Brain microvascular endothelial cell (primary cell): ENCODE data around the gene GCSAML.

Experiments
- DNase-seq: peaks from one replicate; pipeline ENCODE4 v3.0.0-alpha.2; 2020
- H3K27ac ChIP-seq: fragments of 250-450 bp; sonication (Bioruptor Pico); 2 replicates; pipeline ENCODE4 v1.5.1; 2020; ENCODE audit warnings: mild to moderate bottlenecking, moderate library complexity
- H3K27me3 ChIP-seq: fragments of 250-450 bp; sonication (Bioruptor Pico); replicated peaks from 2 replicates; pipeline ENCODE4 v1.5.1; 2020; ENCODE audit warnings: mild to moderate bottlenecking
- H3K36me3 ChIP-seq: fragments of 250-450 bp; sonication (Bioruptor Pico); replicated peaks from 2 replicates; pipeline ENCODE4 v1.5.1; 2020; ENCODE audit warnings: mild to moderate bottlenecking
- H3K4me3 ChIP-seq: 2 replicates; pipeline ENCODE4 v1.5.1; 2011; ENCODE audit warnings: low read depth, mild to moderate bottlenecking, control low read depth, low read length, moderate library complexity
- in situ Hi-C: cut with HindIII; loops from 2 replicates; pipeline ENCODE4 v1.10.0; 2017; ENCODE audit warnings: low sequenced_read_pairs, low pct_ligation_motif_present
- TF ChIP-seq, protein P1 (sequence below): IDR thresholded peaks from 2 replicates; pipeline ENCODE4 v1.5.1; 2011; ENCODE audit warnings: low read depth, mild to moderate bottlenecking, moderate library complexity, low read length, control low read depth, inconsistent platforms; ENCODE audit errors: missing control alignments

The GCSAML gene

DNA sequence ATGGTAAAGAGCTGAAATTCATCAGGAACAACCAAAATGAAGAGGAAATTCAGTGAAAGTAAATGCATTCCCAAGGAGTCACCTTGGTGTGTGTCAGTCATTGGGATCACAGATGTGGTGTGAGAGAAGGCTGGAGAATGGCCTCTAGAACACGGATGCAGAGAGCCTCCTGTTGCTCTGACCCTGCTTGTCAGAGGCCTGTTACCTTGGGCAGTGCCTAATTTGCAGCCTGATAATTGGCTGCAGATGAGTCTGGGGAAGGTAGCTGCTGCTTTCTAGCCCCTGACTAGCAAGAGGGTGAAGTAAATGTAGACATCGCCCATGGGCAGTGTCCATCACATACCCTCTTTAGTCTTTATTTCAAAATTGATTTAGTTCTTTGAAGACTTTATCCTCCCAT is 3.3 kb downstream of the GCSAML start:
- H3K4me3 ChIP-seq = no peak overlapping the region
- H3K27me3 ChIP-seq = no peaks in the 10 kb centered on the region
- in situ Hi-C loops = no loop called here
- no peak for DNase-seq
- H3K36me3 ChIP-seq = no peaks in the 10 kb centered on the region
- TF ChIP-seq, protein P1, sequence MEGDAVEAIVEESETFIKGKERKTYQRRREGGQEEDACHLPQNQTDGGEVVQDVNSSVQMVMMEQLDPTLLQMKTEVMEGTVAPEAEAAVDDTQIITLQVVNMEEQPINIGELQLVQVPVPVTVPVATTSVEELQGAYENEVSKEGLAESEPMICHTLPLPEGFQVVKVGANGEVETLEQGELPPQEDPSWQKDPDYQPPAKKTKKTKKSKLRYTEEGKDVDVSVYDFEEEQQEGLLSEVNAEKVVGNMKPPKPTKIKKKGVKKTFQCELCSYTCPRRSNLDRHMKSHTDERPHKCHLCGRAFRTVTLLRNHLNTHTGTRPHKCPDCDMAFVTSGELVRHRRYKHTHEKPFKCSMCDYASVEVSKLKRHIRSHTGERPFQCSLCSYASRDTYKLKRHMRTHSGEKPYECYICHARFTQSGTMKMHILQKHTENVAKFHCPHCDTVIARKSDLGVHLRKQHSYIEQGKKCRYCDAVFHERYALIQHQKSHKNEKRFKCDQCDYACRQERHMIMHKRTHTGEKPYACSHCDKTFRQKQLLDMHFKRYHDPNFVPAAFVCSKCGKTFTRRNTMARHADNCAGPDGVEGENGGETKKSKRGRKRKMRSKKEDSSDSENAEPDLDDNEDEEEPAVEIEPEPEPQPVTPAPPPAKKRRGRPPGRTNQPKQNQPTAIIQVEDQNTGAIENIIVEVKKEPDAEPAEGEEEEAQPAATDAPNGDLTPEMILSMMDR = no peak
- H3K27ac ChIP-seq = no peak overlapping the region

- in situ Hi-C loops = no loop called here
These were observed 9.2 kb downstream of the GCSAML start for GRCh38 chr1:247557926-247558674.

DNA sequence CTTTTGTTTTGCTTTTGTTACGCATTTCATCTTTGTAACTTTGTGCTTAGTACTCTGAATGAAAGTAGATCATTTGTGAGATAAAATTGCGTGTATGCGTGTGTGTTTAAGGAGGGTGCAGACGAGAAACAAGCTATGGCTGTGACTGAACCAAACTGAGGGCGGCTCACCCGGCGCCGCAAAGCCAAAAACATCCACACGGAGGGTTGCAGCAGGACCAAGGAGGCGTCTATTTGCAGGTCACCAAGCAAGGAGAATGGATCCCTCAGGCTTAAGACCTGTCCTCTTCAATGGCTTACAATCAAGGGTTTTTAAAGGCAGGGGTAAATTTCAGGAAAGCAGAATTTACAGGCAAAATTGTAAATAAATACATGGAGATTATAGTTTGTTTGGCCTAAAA is 12.8 kb downstream of the GCSAML start:
- TF ChIP-seq, protein P1 = no peak
- Histone ChIP-seq H3K36me3 (no peaks in the 10 kb centered on the region), H3K4me3 (no peak overlapping the region), H3K27ac (no peak overlapping the region), H3K27me3 (no peaks in the 10 kb centered on the region)
- in situ Hi-C loops = no loop called here
- DNase-seq = no peak

More at GRCh38 chr1:247557926-247558674, 9.2 kb downstream of the GCSAML start:
- H3K4me3 ChIP-seq = no peak overlapping the region
- no peaks in the 10 kb centered on the region for H3K27me3 ChIP-seq
- H3K36me3 ChIP-seq = no peaks in the 10 kb centered on the region
- DNase-seq = no peak
- TF ChIP-seq, protein P1 = no peak
- no peak overlapping the region for H3K27ac ChIP-seq

GRCh38 chr1:247562198-247562597 is 13.3 kb downstream of the GCSAML start:
- no peak for DNase-seq
- TF ChIP-seq, protein P1 = no peak
- Histone ChIP-seq H3K36me3 (no peaks in the 10 kb centered on the region), H3K27ac (no peak overlapping the region), H3K4me3 (no peak overlapping the region), H3K27me3 (no peaks in the 10 kb centered on the region)
- in situ Hi-C loops = no loop called here

DNA sequence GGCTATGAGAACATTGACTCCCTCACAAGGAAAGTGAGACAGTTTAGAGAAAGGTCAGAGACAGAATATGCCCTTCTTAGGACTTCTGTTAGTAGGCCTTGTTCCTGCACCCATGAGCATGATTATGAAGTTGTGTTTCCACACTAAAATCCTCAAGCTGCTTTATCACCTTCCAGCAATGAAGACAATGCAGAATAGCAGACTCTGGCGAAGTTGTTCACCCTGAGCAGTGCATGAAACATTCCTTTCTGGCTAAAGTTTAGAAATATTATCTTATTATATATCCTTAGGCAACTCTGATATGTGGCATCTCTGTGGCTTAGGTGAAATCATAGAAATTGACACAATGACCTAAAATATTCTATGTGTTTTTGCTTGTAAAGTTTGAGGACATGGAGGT is 25.3 kb downstream of the GCSAML start:
- TF ChIP-seq, protein P1 = no peak
- in situ Hi-C loops = no loop called here
- H3K27me3 ChIP-seq = no peaks in the 10 kb centered on the region

DNA sequence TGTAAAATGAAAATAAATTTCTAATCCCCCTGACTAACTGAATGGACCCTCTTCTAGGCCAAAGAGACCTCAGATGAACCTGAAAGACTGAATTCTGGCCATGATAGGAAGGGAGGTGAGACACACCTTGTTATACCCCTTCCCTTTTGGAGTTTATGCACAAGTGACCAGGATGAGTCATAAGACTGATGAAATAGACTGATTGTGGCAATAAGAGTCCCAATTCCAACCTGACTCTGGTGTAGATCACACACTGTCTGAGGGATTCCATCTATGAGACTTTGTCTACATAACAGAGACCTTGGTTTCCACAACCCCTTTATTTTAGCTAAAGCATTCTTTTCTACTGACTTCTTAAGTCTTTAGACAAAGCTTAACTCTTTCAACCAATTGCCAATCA is 25.7 kb downstream of the GCSAML start:
- TF ChIP-seq, protein P1 = no peak
- in situ Hi-C loops = no loop called here
- no peak for DNase-seq

More for the DNA sequence above, 25.3 kb downstream of the GCSAML start:
- Histone ChIP-seq H3K27ac (no peak overlapping the region), H3K4me3 (no peak overlapping the region), H3K36me3 (no peaks in the 10 kb centered on the region)
- no peak for DNase-seq

More for the DNA sequence above, 25.7 kb downstream of the GCSAML start:
- no peak overlapping the region for H3K27ac ChIP-seq
- H3K36me3 ChIP-seq = no peaks in the 10 kb centered on the region
- H3K27me3 ChIP-seq = no peaks in the 10 kb centered on the region
- no peak overlapping the region for H3K4me3 ChIP-seq
